ENCODE results near the gene KIAA1191.

The KIAA1191 gene

GRCh38 chr5:176365351-176366231 lies 4.0 kb upstream of the KIAA1191 start, which contains the start of gene ARL10:
TSS of gene ARL10 (plus strand) at chr5:176365487. CDS start at chr5:176365564, 77 bp downstream.
- peak in 1 of 3 experiments; percentile 44 for DNase-seq (ENCODE audit: low read depth in 2 of 3, low spot score in 2 of 3)

- DNase-seq (ENCODE audit: low read depth in 2 of 3, low spot score in 2 of 3): peak in 1 of 3 experiments; percentile 47
These were observed 3.3 kb upstream of the KIAA1191 start for GRCh38 chr5:176364765-176365350.

GRCh38 chr5:176362233-176362490 lies 598 bp upstream of the KIAA1191 start:
- DNase-seq (ENCODE audit: low read depth in 2 of 3, low spot score in 2 of 3): no peak

- DNase-seq (ENCODE audit: low read depth in 2 of 3, low spot score in 2 of 3): no peak
These were observed 599 bp downstream of the KIAA1191 start for GRCh38 chr5:176360894-176361436.

GRCh38 chr5:176359658-176360057 lies 1.9 kb downstream of the KIAA1191 start:
- no peak for DNase-seq (ENCODE audit: low read depth in 2 of 3, low spot score in 2 of 3)

- DNase-seq (ENCODE audit: low read depth in 2 of 3, low spot score in 2 of 3): no peak
These were observed 5.4 kb downstream of the KIAA1191 start for GRCh38 chr5:176356179-176356566.

- DNase-seq (ENCODE audit: low read depth in 2 of 3, low spot score in 2 of 3): no peak
These were observed 6.0 kb downstream of the KIAA1191 start for GRCh38 chr5:176355400-176356178.

GRCh38 chr5:176353533-176353932 lies 8.0 kb downstream of the KIAA1191 start:
- DNase-seq (ENCODE audit: low read depth in 2 of 3, low spot score in 2 of 3): no peak

GRCh38 chr5:176352116-176352878 lies 9.3 kb downstream of the KIAA1191 start:
- no peak for DNase-seq (ENCODE audit: low read depth in 2 of 3, low spot score in 2 of 3)

GRCh38 chr5:176350416-176350815 lies 11.1 kb downstream of the KIAA1191 start:
- DNase-seq (ENCODE audit: low read depth in 2 of 3, low spot score in 2 of 3): no peak

GRCh38 chr5:176342766-176343458 lies 18.7 kb downstream of the KIAA1191 start:
- no peak for DNase-seq (ENCODE audit: low read depth in 2 of 3, low spot score in 2 of 3)

- DNase-seq (ENCODE audit: low read depth in 2 of 3, low spot score in 2 of 3): no peak
These were observed 19.4 kb downstream of the KIAA1191 start for GRCh38 chr5:176342158-176342483.

GRCh38 chr5:176341325-176342157 lies 20.0 kb downstream of the KIAA1191 start:
- DNase-seq (ENCODE audit: low read depth in 2 of 3, low spot score in 2 of 3): no peak

- no peak for DNase-seq (ENCODE audit: low read depth in 2 of 3, low spot score in 2 of 3)
These were observed 22.3 kb downstream of the KIAA1191 start for GRCh38 chr5:176339304-176339703.

- DNase-seq (ENCODE audit: low read depth in 2 of 3, low spot score in 2 of 3): no peak
These were observed 23.7 kb downstream of the KIAA1191 start for GRCh38 chr5:176337913-176338312.

GRCh38 chr5:176334031-176334770 lies 27.4 kb downstream of the KIAA1191 start:
- no peak for DNase-seq (ENCODE audit: low read depth in 2 of 3, low spot score in 2 of 3)

GRCh38 chr5:176320577-176320976 lies 41.0 kb downstream of the KIAA1191 start:
- DNase-seq (ENCODE audit: low read depth in 2 of 3, low spot score in 2 of 3): no peak

- DNase-seq (ENCODE audit: low read depth in 2 of 3, low spot score in 2 of 3): no peak
These were observed 41.6 kb downstream of the KIAA1191 start for GRCh38 chr5:176319827-176320554.

Measured in activated CD8-positive, alpha-beta memory T cell treated with anti-CD3 and anti-CD28 coated beads for 48 hours (primary cell).